Muscle of back (tissue), 13 donors: ENCODE data around the gene PLEKHA8. TPM values are rescaled to one million over a fixed set of nuclear protein-coding genes. Genes with fewer than 3 reads are reported as not detected.

Source experiments
- DNase-seq, 3 donors: peaks; one replicate each; pipeline versions ENCODE4 v3.0.0 to v3.0.0-alpha.2; 2013
- long read RNA-seq, 9 donors: transcript quantifications; one replicate each; lab custom pipeline, GENCODE V29; 2026
- polyA plus RNA-seq, 10 donors: library from polyadenylated mRNA; unstranded; fragments of 120-200 nt; gene quantifications; one replicate each; pipeline ENCODE4 v1.2.1, GENCODE V29; 2013; ENCODE audit not compliant: insufficient read length in 10 of 10

PLEKHA8 gene
- 10 to 100 TPM; 10.6 to 16.2 (median 12.4) TPM for polyA plus RNA-seq
- long read RNA-seq, donor 1: 0 reads
- long read RNA-seq, donor 2, full-length matches to known transcripts: 2 of 2 reads
- long read RNA-seq, donor 2, partial matches to known transcripts: 0 of 2 reads
- long read RNA-seq, donor 2, other reads (novel, unspliced or antisense): 0 of 2 reads
- long read RNA-seq, donor 3: 0 reads
- long read RNA-seq, donor 4: 0 reads
- long read RNA-seq, donor 5: 0 reads
- long read RNA-seq, donor 6: 0 reads
- long read RNA-seq, donor 7, full-length matches to known transcripts: 1 of 1 reads
- long read RNA-seq, donor 7, partial matches to known transcripts: 0 of 1 reads
- long read RNA-seq, donor 7, other reads (novel, unspliced or antisense): 0 of 1 reads
- long read RNA-seq, donor 8: 0 reads
- long read RNA-seq, donor 9: 0 reads

GRCh38 chr7:30028216-30028748 is at the start of gene PLEKHA8:
PLEKHA8 (plus strand) TSS chr7:30028412; CDS start chr7:30028763, 351 bp downstream.
- peak; percentile 90 to 96 (median 94) for DNase-seq

GRCh38 chr7:29980151-29980550 is 48.1 kb upstream of the PLEKHA8 start:
- no peak for DNase-seq

GRCh38 chr7:29987083-29987482 is 41.1 kb upstream of the PLEKHA8 start:
- no peak for DNase-seq

GRCh38 chr7:29987811-29988317 is 40.3 kb upstream of the PLEKHA8 start:
- peak in 2 of 3 donors; percentile 71 to 76 for DNase-seq

GRCh38 chr7:29988424-29989256 is 39.6 kb upstream of the PLEKHA8 start:
- DNase-seq: peak; percentile 58 to 86 (median 65)

GRCh38 chr7:29989257-29989995 is 38.8 kb upstream of the PLEKHA8 start, which contains the start of gene SCRN1:
SCRN1 (minus strand) TSS chr7:29989801; CDS start chr7:29969067, 20,734 bp downstream.
- peak; percentile 57 to 82 (median 64) for DNase-seq

GRCh38 chr7:29990931-29991330 is 37.3 kb upstream of the PLEKHA8 start:
- DNase-seq: no peak

- no peak for DNase-seq
Measured at GRCh38 chr7:29991937-29992336, 36.3 kb upstream of the PLEKHA8 start.

GRCh38 chr7:29993140-29993539 is 35.1 kb upstream of the PLEKHA8 start:
- no peak for DNase-seq

GRCh38 chr7:29995652-29996051 is 32.6 kb upstream of the PLEKHA8 start:
- DNase-seq: no peak

GRCh38 chr7:29996321-29996720 is 31.9 kb upstream of the PLEKHA8 start:
- no peak for DNase-seq

- no peak for DNase-seq
Measured at GRCh38 chr7:29998489-29998888, 29.7 kb upstream of the PLEKHA8 start.

- DNase-seq: no peak
Measured at GRCh38 chr7:30001998-30002397, 26.2 kb upstream of the PLEKHA8 start.

GRCh38 chr7:30003098-30003497 is 25.1 kb upstream of the PLEKHA8 start:
- no peak for DNase-seq

- no peak for DNase-seq
Measured at GRCh38 chr7:30005464-30005863, 22.7 kb upstream of the PLEKHA8 start.

- DNase-seq: no peak
Measured at GRCh38 chr7:30010021-30010420, 18.2 kb upstream of the PLEKHA8 start.

- DNase-seq: no peak
Measured at GRCh38 chr7:30012757-30013156, 15.5 kb upstream of the PLEKHA8 start.

- no peak for DNase-seq
Measured at GRCh38 chr7:30018451-30018850, 9.8 kb upstream of the PLEKHA8 start.

GRCh38 chr7:30019387-30019786 is 8.8 kb upstream of the PLEKHA8 start:
- no peak for DNase-seq

- no peak for DNase-seq
Measured at GRCh38 chr7:30019960-30020359, 8.3 kb upstream of the PLEKHA8 start.

GRCh38 chr7:30020535-30020934 is 7.7 kb upstream of the PLEKHA8 start:
- DNase-seq: no peak
